MM.1S (cell line): ENCODE data around the gene BMPR1A.

Source experiments
- DNase-seq: peaks from one replicate; pipeline ENCODE4 v3.0.0-alpha.2; 2015
- H2AFZ ChIP-seq: fragments of 300-600 bp; sonication (generic); 2 replicates; pipeline ENCODE4 v1.6.0; 2016; ENCODE audit warnings: antibody characterized with exemption, low read length
- H3F3A ChIP-seq: fragments of 300-600 bp; sonication (generic); 2 replicates; pipeline ENCODE4 v1.6.1; 2016; ENCODE audit warnings: mild to moderate bottlenecking, antibody characterized with exemption, low read length, moderate library complexity, mixed read lengths; ENCODE audit not compliant: insufficient read depth
- H3K27ac ChIP-seq: fragments of 300-600 bp; sonication (generic); 2 replicates; pipeline ENCODE4 v1.5.1; 2016; ENCODE audit warnings: mild to moderate bottlenecking, low read length
- H3K27me3 ChIP-seq: fragments of 300-600 bp; sonication (generic); replicated peaks from 2 replicates; pipeline ENCODE4 v1.6.0; 2016; ENCODE audit warnings: low read length; ENCODE audit not compliant: insufficient read depth
- H3K36me3 ChIP-seq: fragments of 300-600 bp; sonication (generic); replicated peaks from 2 replicates; pipeline ENCODE4 v1.6.1; 2016; ENCODE audit warnings: mild to moderate bottlenecking, low read length, mixed read lengths; ENCODE audit not compliant: insufficient read depth
- H3K4me1 ChIP-seq: fragments of 300-600 bp; sonication (generic); 2 replicates; pipeline ENCODE4 v1.6.1; 2016; ENCODE audit warnings: low read length, mixed read lengths
- H3K4me2 ChIP-seq: fragments of 300-600 bp; sonication (generic); 2 replicates; pipeline ENCODE4 v1.6.0; 2016; ENCODE audit warnings: low read depth, low read length
- H3K4me3 ChIP-seq: fragments of 300-600 bp; sonication (generic); 2 replicates; pipeline ENCODE4 v1.5.1; 2016; ENCODE audit warnings: low read length, mixed read lengths
- H3K79me2 ChIP-seq: fragments of 300-600 bp; sonication (generic); 2 replicates; pipeline ENCODE4 v1.6.1; 2016; ENCODE audit warnings: mixed run types, low read length, mixed read lengths
- H3K9ac ChIP-seq: fragments of 300-600 bp; sonication (generic); 2 replicates; pipeline ENCODE4 v1.6.1; 2016; ENCODE audit warnings: low read length, mixed read lengths
- H3K9me2 ChIP-seq: fragments of 300-600 bp; sonication (generic); replicated peaks from 2 replicates; pipeline ENCODE4 v1.6.1; 2016; ENCODE audit warnings: mild to moderate bottlenecking, low read length, mixed read lengths; ENCODE audit not compliant: insufficient read depth
- H3K9me3 ChIP-seq: fragments of 300-600 bp; sonication (generic); replicated peaks from 2 replicates; pipeline ENCODE4 v1.6.1; 2016; ENCODE audit warnings: mild to moderate bottlenecking, low read length, mixed read lengths; ENCODE audit not compliant: insufficient read depth
- H4K20me1 ChIP-seq: fragments of 300-600 bp; sonication (generic); 2 replicates; pipeline ENCODE4 v1.6.1; 2016; ENCODE audit warnings: mild to moderate bottlenecking, low read length, moderate library complexity, mixed read lengths; ENCODE audit not compliant: insufficient read depth
- EZH2 ChIP-seq: fragments of 300-600 bp; sonication (generic); optimal IDR thresholded peaks from 2 replicates; pipeline ENCODE3; 2017; ENCODE audit warnings: low read depth, mild to moderate bottlenecking, antibody characterized with exemption, low read length, mixed read lengths
- EZH2phosphoT487 ChIP-seq: fragments of 300-600 bp; sonication (generic); IDR thresholded peaks from 2 replicates; pipeline ENCODE4 v1.6.1; 2018; ENCODE audit warnings: antibody characterized with exemption, low read length
- TF ChIP-seq, protein P1 (sequence below): fragments of 300-600 bp; sonication (generic); IDR thresholded peaks from 2 replicates; pipeline ENCODE4 v1.5.1; 2016; ENCODE audit warnings: antibody characterized with exemption, low read length, mixed read lengths

BMPR1A gene

DNA sequence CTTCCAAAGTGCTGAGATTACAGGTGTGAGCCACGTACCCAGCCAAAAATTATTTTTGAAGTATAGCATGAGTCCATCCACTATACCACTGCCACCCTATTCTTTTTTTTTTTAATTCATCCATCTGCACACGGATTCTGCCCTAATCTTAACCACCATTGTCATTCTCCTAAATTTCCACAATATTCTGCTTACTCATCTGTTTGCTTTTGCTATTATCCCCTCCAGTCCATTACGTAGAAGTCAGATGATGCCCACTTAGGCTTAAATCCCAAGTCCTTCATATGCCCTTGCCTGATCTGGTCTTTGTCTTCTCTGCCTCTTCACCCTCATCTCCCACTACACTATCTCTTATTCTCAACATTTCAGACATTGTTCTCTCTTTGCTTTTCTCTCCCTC lies 114.3 kb downstream of the BMPR1A start:
- no peak for DNase-seq
- Histone ChIP-seq H3K9ac (no peak overlapping the region), H3K27ac (no peak overlapping the region), H3K36me3 (no peaks in the 10 kb centered on the region), H3K79me2 (no peaks in the 10 kb centered on the region), H3F3A (no peaks in the 10 kb centered on the region), H3K9me3 (no peaks in the 10 kb centered on the region), H3K9me2 (no peaks in the 10 kb centered on the region), H4K20me1 (no peaks in the 10 kb centered on the region), H2AFZ (no peak overlapping the region), H3K4me3 (no peak overlapping the region), H3K4me1 (no peaks in the 10 kb centered on the region), H3K4me2 (no peak overlapping the region), H3K27me3 (no peaks in the 10 kb centered on the region)
- TF ChIP-seq, protein P1, sequence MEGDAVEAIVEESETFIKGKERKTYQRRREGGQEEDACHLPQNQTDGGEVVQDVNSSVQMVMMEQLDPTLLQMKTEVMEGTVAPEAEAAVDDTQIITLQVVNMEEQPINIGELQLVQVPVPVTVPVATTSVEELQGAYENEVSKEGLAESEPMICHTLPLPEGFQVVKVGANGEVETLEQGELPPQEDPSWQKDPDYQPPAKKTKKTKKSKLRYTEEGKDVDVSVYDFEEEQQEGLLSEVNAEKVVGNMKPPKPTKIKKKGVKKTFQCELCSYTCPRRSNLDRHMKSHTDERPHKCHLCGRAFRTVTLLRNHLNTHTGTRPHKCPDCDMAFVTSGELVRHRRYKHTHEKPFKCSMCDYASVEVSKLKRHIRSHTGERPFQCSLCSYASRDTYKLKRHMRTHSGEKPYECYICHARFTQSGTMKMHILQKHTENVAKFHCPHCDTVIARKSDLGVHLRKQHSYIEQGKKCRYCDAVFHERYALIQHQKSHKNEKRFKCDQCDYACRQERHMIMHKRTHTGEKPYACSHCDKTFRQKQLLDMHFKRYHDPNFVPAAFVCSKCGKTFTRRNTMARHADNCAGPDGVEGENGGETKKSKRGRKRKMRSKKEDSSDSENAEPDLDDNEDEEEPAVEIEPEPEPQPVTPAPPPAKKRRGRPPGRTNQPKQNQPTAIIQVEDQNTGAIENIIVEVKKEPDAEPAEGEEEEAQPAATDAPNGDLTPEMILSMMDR = no peak
- TF ChIP-seq EZH2phosphoT487 = no peak
- no peak for TF ChIP-seq EZH2

DNA sequence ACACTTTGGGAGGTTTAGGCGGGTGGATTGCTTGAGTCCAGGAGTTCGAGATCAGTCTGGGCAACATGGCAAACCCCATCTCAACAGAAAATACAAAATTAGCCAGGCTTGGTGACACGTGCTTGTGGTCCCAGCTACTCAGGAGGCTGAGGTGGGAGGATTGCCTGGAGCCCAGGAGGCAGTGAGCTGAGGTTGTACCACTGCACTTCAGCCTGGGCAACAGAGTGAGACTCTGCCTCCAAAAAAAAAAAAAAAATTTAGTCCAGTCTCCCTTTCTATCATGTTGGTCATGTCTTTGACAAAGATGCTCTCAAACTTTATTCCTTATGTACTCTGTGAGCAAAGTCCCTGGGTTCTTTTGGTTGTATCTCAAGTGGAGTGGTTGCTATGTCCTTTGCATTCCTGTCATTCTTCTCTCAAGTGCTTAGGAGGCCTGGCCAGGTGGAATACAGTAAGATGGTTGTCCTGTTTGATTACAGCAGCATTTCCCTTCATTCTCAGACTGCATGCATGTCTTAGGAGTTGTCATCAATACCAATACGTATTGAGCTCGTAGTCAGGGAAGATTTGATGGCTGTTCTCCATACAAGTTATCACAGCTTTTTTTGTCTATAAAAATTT lies 115.3 kb downstream of the BMPR1A start:
- H3K4me1 ChIP-seq = no peaks in the 10 kb centered on the region
- no peaks in the 10 kb centered on the region for H3F3A ChIP-seq
- no peaks in the 10 kb centered on the region for H3K9me2 ChIP-seq
- DNase-seq = no peak
- H3K79me2 ChIP-seq = no peaks in the 10 kb centered on the region
- no peaks in the 10 kb centered on the region for H4K20me1 ChIP-seq
- H2AFZ ChIP-seq = no peak overlapping the region
- no peaks in the 10 kb centered on the region for H3K9me3 ChIP-seq
- no peaks in the 10 kb centered on the region for H3K27me3 ChIP-seq
- H3K4me2 ChIP-seq = no peak overlapping the region
- no peak overlapping the region for H3K9ac ChIP-seq
- TF ChIP-seq EZH2 = no peak
- TF ChIP-seq, protein P1 = no peak
- H3K36me3 ChIP-seq = no peaks in the 10 kb centered on the region
- no peak overlapping the region for H3K4me3 ChIP-seq
- H3K27ac ChIP-seq = no peak overlapping the region

DNA sequence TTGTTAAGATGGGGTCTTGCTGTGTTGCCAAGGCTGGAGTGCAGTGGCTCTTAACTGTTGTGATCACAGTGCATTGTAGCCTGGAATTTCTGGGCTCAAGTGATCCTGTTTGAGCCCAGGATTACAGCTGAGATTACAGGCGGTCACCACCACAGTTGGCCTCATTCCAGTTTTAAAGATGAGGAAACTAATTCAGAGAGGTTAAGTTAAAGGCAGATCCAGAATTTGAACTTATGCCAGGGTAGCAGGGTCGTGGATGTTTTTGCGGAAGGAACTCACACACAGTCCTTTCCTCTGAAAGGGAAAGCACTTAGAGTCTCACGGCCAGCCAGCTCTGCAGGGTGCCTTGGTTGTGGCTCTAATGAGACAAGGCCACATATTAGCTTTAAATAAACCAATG lies 116.3 kb downstream of the BMPR1A start:
- Histone ChIP-seq H3K27ac (no peak overlapping the region), H3K9ac (no peak overlapping the region), H3K27me3 (no peaks in the 10 kb centered on the region), H3K9me2 (no peaks in the 10 kb centered on the region), H4K20me1 (no peaks in the 10 kb centered on the region), H3K79me2 (no peaks in the 10 kb centered on the region), H3K36me3 (no peaks in the 10 kb centered on the region), H3F3A (no peaks in the 10 kb centered on the region), H3K4me3 (no peak overlapping the region), H3K4me2 (no peak overlapping the region), H3K4me1 (no peaks in the 10 kb centered on the region), H3K9me3 (no peaks in the 10 kb centered on the region), H2AFZ (no peak overlapping the region)
- DNase-seq = no peak
- TF ChIP-seq EZH2 (no peak), EZH2phosphoT487 (no peak)
- TF ChIP-seq, protein P1 = no peak
